Stimulated activated CD4-positive, alpha-beta T cell treated with anti-CD3 and anti-CD28 coated beads, Interleukin-15, amount 100 ng/mL, for 1 hour (primary cell): ENCODE results near the gene ABCD4.
"Not testable (repeated sequence)": the region's sequence is repeated elsewhere in the genome, so short reads cannot be mapped to it uniquely, and the experiment has no call there.

Source experiments
- DNase-seq, 2 donors: peaks; one replicate each; pipeline ENCODE4 v3.0.0-alpha.2; 2020; ENCODE audit warnings: low read depth in 1 of 2, low spot score in 1 of 2

Gene ABCD4

GRCh38 chr14:74302152-74302628, 544 bp downstream of the ABCD4 start:
- DNase-seq, result no peak

GRCh38 chr14:74301594-74302151, 1.1 kb downstream of the ABCD4 start:
- no peak for DNase-seq

- DNase-seq, result no peak
Observed at GRCh38 chr14:74299061-74299545, 3.6 kb downstream of the ABCD4 start.

GRCh38 chr14:74297986-74298385, 4.7 kb downstream of the ABCD4 start:
- no peak for DNase-seq

- no peak for DNase-seq
Observed at GRCh38 chr14:74296037-74296467, 6.7 kb downstream of the ABCD4 start.

- DNase-seq, result no peak
Observed at GRCh38 chr14:74293606-74294005, 9.1 kb downstream of the ABCD4 start.

GRCh38 chr14:74292061-74292460, 10.7 kb downstream of the ABCD4 start:
- no peak for DNase-seq

- DNase-seq, result no peak
Observed at GRCh38 chr14:74290415-74290814, 12.3 kb downstream of the ABCD4 start.

GRCh38 chr14:74289801-74290200, 12.9 kb downstream of the ABCD4 start:
- DNase-seq, result no peak

- DNase-seq, result no peak
Observed at GRCh38 chr14:74286736-74287135, 16.0 kb downstream of the ABCD4 start.

GRCh38 chr14:74281069-74281468, 21.7 kb downstream of the ABCD4 start:
- no peak for DNase-seq

GRCh38 chr14:74278080-74278479, 24.7 kb downstream of the ABCD4 start:
- DNase-seq, result no peak

GRCh38 chr14:74275241-74275841, 27.4 kb downstream of the ABCD4 start:
- DNase-seq, result no peak

GRCh38 chr14:74271365-74271764, 31.4 kb downstream of the ABCD4 start:
- no peak for DNase-seq

- not testable (repeated sequence) for DNase-seq
Observed at GRCh38 chr14:74270382-74271177, 32.2 kb downstream of the ABCD4 start.

GRCh38 chr14:74267588-74267987, 35.1 kb downstream of the ABCD4 start:
- no peak for DNase-seq

GRCh38 chr14:74265301-74265965, 37.3 kb downstream of the ABCD4 start:
- DNase-seq, result no peak

GRCh38 chr14:74263921-74264320, 38.8 kb downstream of the ABCD4 start:
- no peak for DNase-seq

- no peak for DNase-seq
Observed at GRCh38 chr14:74263181-74263580, 39.6 kb downstream of the ABCD4 start.

GRCh38 chr14:74262076-74262475, 40.7 kb downstream of the ABCD4 start:
- no peak for DNase-seq

GRCh38 chr14:74261288-74261687, 41.4 kb downstream of the ABCD4 start:
- DNase-seq, result no peak
